Measurements from ENCODE around the gene MTHFD1L.
"Not testable (repeated sequence)": the region's sequence is repeated elsewhere in the genome, so short reads cannot be mapped to it uniquely, and the experiment has no call there.

Gene MTHFD1L

DNA sequence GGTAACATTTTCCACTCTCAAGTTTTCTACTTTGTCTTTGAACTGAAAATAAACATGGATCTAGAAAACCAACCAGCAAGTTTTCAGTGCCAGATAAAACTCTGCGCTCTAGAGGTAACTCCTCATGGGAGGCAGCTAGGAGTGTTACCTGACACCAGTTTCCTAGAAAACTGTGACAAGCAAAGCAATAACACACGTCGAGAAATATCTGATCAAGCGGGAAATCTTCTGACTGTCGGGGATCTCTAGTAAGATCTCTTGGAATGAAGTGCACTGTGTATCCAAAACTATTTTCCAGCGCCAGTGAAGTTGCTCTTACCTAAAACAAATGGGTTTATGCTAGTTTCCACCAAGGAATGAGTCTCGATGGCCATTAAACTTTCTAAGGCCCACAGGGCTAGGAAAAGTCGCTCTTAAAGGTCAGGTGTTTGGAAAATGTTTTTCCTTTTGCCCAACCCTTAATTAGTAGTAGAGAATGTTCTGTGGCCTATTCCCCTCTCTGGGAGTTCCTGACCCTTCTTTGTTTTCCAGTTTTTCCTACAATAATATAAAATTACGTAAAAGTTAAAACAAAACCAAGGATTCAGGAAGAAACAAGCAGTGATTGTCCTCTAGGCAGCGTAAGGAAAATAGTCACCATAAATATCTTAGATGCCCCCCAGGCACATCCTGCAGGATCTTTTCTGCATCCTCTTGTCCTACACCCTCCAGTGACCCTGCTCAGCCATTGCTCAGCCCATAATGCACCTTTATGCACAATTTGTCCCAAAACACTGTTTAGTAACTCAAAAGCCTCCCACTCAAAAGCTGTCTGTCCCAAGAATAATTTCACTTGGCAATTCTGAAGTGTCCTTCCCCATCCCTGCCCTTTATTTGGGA, 236.6 kb downstream of the MTHFD1L start:
- Histone ChIP-seq H3K4me3 (ENCODE audit: low read depth in 1 of 5, low read length in 5 of 5) (no peak overlapping the region), H3K27ac (ENCODE audit: low read depth, low read length) (peak overlapping the region; percentile 90), H3K9me3 (ENCODE audit: control insufficient read depth in 5 of 5, low read length in 5 of 5) (no peaks in the 10 kb centered on the region), H3K9ac (ENCODE audit: low read length in 5 of 5) (peak overlapping the region in 4 of 5 donors; percentile 6 to 70 (median 54)), H3K4me1 (ENCODE audit: control insufficient read depth in 5 of 5, insufficient read depth in 5 of 5, low read length in 5 of 5) (peaks cover 1 to 28% (median 17%) of the 10 kb centered on the region in 5 donors), H3K27me3 (ENCODE audit: control insufficient read depth in 5 of 5, insufficient read depth in 4 of 5, low read length in 5 of 5) (no peaks in the 10 kb centered on the region), H3K36me3 (ENCODE audit: control insufficient read depth in 5 of 5, insufficient read depth in 5 of 5, low read length in 5 of 5) (no peaks in the 10 kb centered on the region)

DNA sequence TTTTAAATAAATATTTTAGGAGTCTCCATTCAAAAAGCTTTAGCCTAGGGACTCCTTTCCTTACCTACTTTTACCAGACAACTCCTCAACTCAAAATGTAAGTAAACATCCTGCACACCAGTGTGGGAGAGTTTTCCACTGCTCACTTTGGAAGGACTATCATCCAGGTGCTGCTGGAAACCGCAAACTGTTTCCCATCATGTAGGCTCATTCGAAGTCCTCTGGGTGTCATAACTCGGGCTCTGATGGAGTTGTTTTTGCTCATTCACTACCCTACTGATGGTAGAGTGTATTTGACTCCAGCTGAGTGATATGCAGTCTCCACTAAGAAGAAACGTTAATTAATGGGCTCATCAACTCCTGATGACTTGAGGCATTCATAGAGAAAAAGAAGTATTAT, 237.8 kb downstream of the MTHFD1L start:
- Histone ChIP-seq H3K27me3 (ENCODE audit: control insufficient read depth in 5 of 5, insufficient read depth in 4 of 5, low read length in 5 of 5) (no peaks in the 10 kb centered on the region), H3K9ac (ENCODE audit: low read length in 5 of 5) (no peak overlapping the region), H3K36me3 (ENCODE audit: control insufficient read depth in 5 of 5, insufficient read depth in 5 of 5, low read length in 5 of 5) (no peaks in the 10 kb centered on the region), H3K27ac (ENCODE audit: low read depth, low read length) (no peak overlapping the region), H3K4me1 (ENCODE audit: control insufficient read depth in 5 of 5, insufficient read depth in 5 of 5, low read length in 5 of 5) (peaks cover 1 to 19% (median 14%) of the 10 kb centered on the region in 5 donors), H3K9me3 (ENCODE audit: control insufficient read depth in 5 of 5, low read length in 5 of 5) (no peaks in the 10 kb centered on the region), H3K4me3 (ENCODE audit: low read depth in 1 of 5, low read length in 5 of 5) (no peak overlapping the region)

DNA sequence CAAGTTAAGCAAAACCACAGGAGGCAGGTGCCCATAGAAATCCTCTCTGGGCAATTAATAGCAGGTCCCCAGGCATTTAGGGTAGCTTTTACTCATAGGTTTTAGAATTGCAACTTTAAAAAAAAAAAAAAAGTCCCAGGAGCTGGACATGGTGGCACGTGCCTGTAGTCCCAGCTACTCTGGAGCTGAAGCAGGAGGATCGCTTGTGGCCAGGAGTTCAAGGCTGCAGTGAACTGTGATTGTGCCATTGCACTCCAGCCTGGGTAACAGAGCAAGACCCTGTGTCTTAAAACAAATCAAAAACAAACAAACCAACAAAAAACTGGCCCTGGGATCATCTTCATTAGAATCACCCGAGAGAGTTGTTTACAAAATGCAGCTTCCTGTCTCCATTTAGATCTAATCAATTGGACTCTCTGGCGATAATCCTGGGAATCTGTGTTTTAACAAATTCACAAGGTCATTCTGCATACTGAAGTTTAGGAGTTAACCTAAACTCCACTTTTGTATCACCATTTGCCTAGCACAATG, 242.5 kb downstream of the MTHFD1L start:
- Histone ChIP-seq H3K9ac (ENCODE audit: low read length in 5 of 5) (no peak overlapping the region), H3K9me3 (ENCODE audit: control insufficient read depth in 5 of 5, low read length in 5 of 5) (no peaks in the 10 kb centered on the region), H3K36me3 (ENCODE audit: control insufficient read depth in 5 of 5, insufficient read depth in 5 of 5, low read length in 5 of 5) (no peaks in the 10 kb centered on the region), H3K27ac (ENCODE audit: low read depth, low read length) (no peak overlapping the region), H3K4me1 (ENCODE audit: control insufficient read depth in 5 of 5, insufficient read depth in 5 of 5, low read length in 5 of 5) (peaks cover 0 to 3% (median 0%) of the 10 kb centered on the region in 5 donors), H3K27me3 (ENCODE audit: control insufficient read depth in 5 of 5, insufficient read depth in 4 of 5, low read length in 5 of 5) (no peaks in the 10 kb centered on the region), H3K4me3 (ENCODE audit: low read depth in 1 of 5, low read length in 5 of 5) (no peak overlapping the region)

DNA sequence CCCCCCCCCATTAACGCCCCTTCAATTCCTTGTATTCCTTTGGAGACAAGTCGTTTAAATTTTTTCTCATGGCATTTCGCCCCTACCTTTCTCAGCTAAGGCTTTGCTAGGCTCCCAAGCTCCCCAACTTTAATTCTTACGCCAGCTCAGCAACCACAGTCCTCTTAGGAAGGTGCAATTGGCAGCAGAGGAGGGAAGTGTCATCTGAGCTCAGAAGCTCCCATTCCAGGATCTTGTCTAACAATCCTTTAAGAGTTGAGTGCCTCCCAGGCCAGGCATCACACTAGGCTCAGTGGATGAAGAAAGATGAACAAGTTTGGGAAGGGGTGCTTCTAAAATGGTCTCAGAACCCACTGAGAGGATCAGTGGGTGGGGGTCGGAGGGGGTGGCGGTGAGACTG, 243.0 kb downstream of the MTHFD1L start:
- Histone ChIP-seq H3K9me3 (ENCODE audit: control insufficient read depth in 5 of 5, low read length in 5 of 5) (no peaks in the 10 kb centered on the region), H3K27me3 (ENCODE audit: control insufficient read depth in 5 of 5, insufficient read depth in 4 of 5, low read length in 5 of 5) (no peaks in the 10 kb centered on the region), H3K4me1 (ENCODE audit: control insufficient read depth in 5 of 5, insufficient read depth in 5 of 5, low read length in 5 of 5) (peaks cover 0 to 3% (median 0%) of the 10 kb centered on the region in 5 donors), H3K27ac (ENCODE audit: low read depth, low read length) (no peak overlapping the region), H3K9ac (ENCODE audit: low read length in 5 of 5) (no peak overlapping the region), H3K36me3 (ENCODE audit: control insufficient read depth in 5 of 5, insufficient read depth in 5 of 5, low read length in 5 of 5) (no peaks in the 10 kb centered on the region), H3K4me3 (ENCODE audit: low read depth in 1 of 5, low read length in 5 of 5) (no peak overlapping the region)

DNA sequence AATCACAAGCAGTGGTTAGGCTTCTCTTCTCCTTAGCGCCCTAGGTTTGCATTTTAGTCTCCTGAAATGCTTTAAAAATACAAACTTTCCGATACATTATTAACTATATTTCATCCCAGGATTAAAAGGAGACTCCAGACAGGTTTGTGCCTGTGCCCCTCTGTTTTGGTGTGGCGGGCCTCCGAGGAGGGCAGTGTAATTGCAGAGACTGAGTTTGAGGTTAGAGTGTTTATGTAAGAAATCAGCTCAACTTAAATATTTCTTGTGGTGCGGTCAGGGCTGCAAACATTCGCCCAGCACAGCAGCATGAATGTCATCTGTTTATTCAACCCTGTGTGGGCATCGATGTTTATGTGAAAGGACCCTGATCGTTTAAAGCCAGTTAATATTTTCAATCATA, 243.9 kb downstream of the MTHFD1L start:
- Histone ChIP-seq H3K4me1 (ENCODE audit: control insufficient read depth in 5 of 5, insufficient read depth in 5 of 5, low read length in 5 of 5) (peaks cover 0 to 3% (median 0%) of the 10 kb centered on the region in 5 donors), H3K27ac (ENCODE audit: low read depth, low read length) (no peak overlapping the region), H3K36me3 (ENCODE audit: control insufficient read depth in 5 of 5, insufficient read depth in 5 of 5, low read length in 5 of 5) (no peaks in the 10 kb centered on the region), H3K4me3 (ENCODE audit: low read depth in 1 of 5, low read length in 5 of 5) (no peak overlapping the region), H3K9me3 (ENCODE audit: control insufficient read depth in 5 of 5, low read length in 5 of 5) (no peaks in the 10 kb centered on the region), H3K9ac (ENCODE audit: low read length in 5 of 5) (no peak overlapping the region), H3K27me3 (ENCODE audit: control insufficient read depth in 5 of 5, insufficient read depth in 4 of 5, low read length in 5 of 5) (no peaks in the 10 kb centered on the region)

DNA sequence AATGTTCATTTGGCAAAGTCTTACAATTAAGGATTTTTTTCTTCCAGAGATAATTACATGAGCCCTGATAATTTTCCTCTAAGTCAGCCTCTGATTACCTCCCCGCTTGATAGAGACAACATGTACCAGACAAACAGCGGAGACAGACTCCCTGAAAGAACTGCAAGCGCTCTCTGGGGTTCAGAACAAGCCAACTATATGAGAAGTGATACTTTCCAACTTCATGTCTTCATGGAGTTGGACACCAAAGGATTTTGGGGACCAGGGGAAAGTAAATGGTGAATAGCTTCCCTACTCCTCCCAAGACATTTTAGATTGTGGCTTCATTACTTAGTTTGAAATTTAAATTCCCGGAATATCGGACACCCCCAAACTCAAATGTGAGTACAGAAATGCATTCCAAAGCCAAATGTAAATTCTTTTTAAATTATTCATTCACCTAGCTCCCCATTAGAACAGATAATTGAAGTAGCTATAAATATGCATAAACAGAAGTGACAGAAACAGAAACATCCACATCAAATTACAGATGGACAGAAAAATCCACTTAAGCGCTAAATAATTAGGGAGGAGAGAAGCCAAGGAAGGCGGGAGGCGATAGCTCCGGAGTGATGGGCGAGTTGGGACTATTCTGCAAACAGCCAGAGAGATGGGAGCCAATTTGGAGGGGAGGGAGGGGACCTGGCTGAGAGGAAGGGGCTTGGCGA, 244.5 kb downstream of the MTHFD1L start:
- H3K4me1 ChIP-seq (ENCODE audit: control insufficient read depth in 5 of 5, insufficient read depth in 5 of 5, low read length in 5 of 5) = peaks cover 0 to 3% (median 0%) of the 10 kb centered on the region in 5 donors
- no peaks in the 10 kb centered on the region for H3K9me3 ChIP-seq (ENCODE audit: control insufficient read depth in 5 of 5, low read length in 5 of 5)
- H3K36me3 ChIP-seq (ENCODE audit: control insufficient read depth in 5 of 5, insufficient read depth in 5 of 5, low read length in 5 of 5) = no peaks in the 10 kb centered on the region
- H3K27me3 ChIP-seq (ENCODE audit: control insufficient read depth in 5 of 5, insufficient read depth in 4 of 5, low read length in 5 of 5) = no peaks in the 10 kb centered on the region
- H3K4me3 ChIP-seq (ENCODE audit: low read depth in 1 of 5, low read length in 5 of 5) = no peak overlapping the region
- no peak overlapping the region for H3K27ac ChIP-seq (ENCODE audit: low read depth, low read length)
- H3K9ac ChIP-seq (ENCODE audit: low read length in 5 of 5) = no peak overlapping the region

DNA sequence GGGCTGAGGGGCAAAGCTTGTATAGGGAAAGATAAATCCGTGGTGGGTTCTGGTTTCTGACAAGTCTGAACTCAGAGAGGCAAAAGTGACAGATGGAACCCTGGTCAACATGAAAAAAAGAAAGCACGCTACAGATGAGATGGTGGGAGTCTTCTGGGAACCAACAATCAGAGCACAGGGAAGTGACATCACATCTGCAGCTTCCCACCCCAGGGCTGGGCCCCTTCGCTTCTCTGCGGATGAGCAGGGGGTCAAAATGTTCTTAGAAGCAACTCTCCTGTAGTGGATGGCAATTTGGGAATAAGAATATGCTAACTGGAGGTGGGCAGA, 245.0 kb downstream of the MTHFD1L start:
- Histone ChIP-seq H3K4me1 (ENCODE audit: control insufficient read depth in 5 of 5, insufficient read depth in 5 of 5, low read length in 5 of 5) (peaks cover 0 to 3% (median 0%) of the 10 kb centered on the region in 5 donors), H3K36me3 (ENCODE audit: control insufficient read depth in 5 of 5, insufficient read depth in 5 of 5, low read length in 5 of 5) (no peaks in the 10 kb centered on the region), H3K27ac (ENCODE audit: low read depth, low read length) (no peak overlapping the region), H3K9me3 (ENCODE audit: control insufficient read depth in 5 of 5, low read length in 5 of 5) (no peaks in the 10 kb centered on the region), H3K27me3 (ENCODE audit: control insufficient read depth in 5 of 5, insufficient read depth in 4 of 5, low read length in 5 of 5) (no peaks in the 10 kb centered on the region), H3K4me3 (ENCODE audit: low read depth in 1 of 5, low read length in 5 of 5) (no peak overlapping the region), H3K9ac (ENCODE audit: low read length in 5 of 5) (no peak overlapping the region)

DNA sequence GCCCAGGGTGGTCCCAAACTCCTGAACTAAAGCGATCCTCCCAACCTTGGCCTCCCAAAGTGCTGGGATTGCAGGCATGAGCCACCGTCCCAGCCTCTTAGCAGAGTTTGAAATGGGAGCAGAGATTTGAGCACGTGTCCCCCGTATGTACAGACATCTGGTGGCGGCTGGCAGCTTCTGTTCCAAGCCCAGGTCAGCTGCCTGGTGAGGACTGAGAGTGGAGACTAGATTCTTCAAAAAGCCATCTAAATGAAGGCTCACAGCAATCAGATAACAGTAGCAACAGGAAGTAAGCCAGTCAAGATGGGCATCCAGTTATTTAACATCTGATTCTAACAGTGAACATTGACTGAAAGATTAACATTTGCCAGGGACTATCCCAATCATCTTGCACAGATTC, 246.2 kb downstream of the MTHFD1L start:
- Histone ChIP-seq H3K4me3 (ENCODE audit: low read depth in 1 of 5, low read length in 5 of 5) (no peak overlapping the region), H3K27me3 (ENCODE audit: control insufficient read depth in 5 of 5, insufficient read depth in 4 of 5, low read length in 5 of 5) (no peaks in the 10 kb centered on the region), H3K4me1 (ENCODE audit: control insufficient read depth in 5 of 5, insufficient read depth in 5 of 5, low read length in 5 of 5) (peaks cover 0 to 3% (median 0%) of the 10 kb centered on the region in 5 donors), H3K36me3 (ENCODE audit: control insufficient read depth in 5 of 5, insufficient read depth in 5 of 5, low read length in 5 of 5) (no peaks in the 10 kb centered on the region), H3K27ac (ENCODE audit: low read depth, low read length) (no peak overlapping the region), H3K9ac (ENCODE audit: low read length in 5 of 5) (no peak overlapping the region), H3K9me3 (ENCODE audit: control insufficient read depth in 5 of 5, low read length in 5 of 5) (no peaks in the 10 kb centered on the region)

DNA sequence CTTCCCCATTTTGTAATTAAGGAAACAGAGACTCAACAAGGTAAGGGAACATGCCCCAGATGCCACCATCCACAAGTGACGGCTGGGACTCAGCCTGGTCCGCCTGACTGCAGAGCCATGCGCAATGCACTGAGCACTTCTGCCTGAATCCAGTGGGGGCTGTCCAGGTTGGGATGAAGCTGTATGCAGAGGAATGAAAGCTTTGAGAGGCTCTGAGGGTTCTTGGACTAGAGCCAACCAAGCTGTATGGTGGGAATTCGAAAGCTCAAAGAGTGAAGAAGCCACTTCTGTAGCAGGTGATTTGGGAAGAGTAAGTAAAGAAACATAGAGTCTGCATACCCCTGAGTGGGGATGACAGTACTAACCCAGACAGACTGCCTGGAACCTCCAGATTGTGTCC, 246.6 kb downstream of the MTHFD1L start:
- Histone ChIP-seq H3K4me1 (ENCODE audit: control insufficient read depth in 5 of 5, insufficient read depth in 5 of 5, low read length in 5 of 5) (peaks cover 0 to 3% (median 0%) of the 10 kb centered on the region in 5 donors), H3K27me3 (ENCODE audit: control insufficient read depth in 5 of 5, insufficient read depth in 4 of 5, low read length in 5 of 5) (no peaks in the 10 kb centered on the region), H3K36me3 (ENCODE audit: control insufficient read depth in 5 of 5, insufficient read depth in 5 of 5, low read length in 5 of 5) (no peaks in the 10 kb centered on the region), H3K27ac (ENCODE audit: low read depth, low read length) (no peak overlapping the region), H3K9ac (ENCODE audit: low read length in 5 of 5) (no peak overlapping the region), H3K4me3 (ENCODE audit: low read depth in 1 of 5, low read length in 5 of 5) (no peak overlapping the region), H3K9me3 (ENCODE audit: control insufficient read depth in 5 of 5, low read length in 5 of 5) (no peaks in the 10 kb centered on the region)

DNA sequence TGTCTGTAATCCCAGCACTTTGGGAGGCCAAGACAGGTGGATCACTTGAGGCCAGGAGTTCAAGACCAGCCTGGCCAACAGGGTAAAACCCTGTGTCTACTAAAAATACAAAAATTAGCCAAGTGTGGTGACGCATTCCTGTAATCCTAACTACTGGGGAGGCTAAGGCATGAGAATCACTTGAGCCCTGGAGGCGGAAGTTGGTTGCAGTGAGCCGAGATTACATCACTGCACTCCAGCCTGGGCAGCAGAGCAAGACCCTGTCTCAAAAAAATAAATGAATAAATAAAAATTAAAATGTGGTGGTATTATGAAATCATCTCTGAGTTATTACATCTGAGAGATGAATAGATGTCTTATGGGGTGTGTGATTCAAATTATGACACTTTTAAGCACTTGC, 247.4 kb downstream of the MTHFD1L start:
- H3K27me3 ChIP-seq (ENCODE audit: control insufficient read depth in 5 of 5, insufficient read depth in 4 of 5, low read length in 5 of 5); H3K9ac ChIP-seq (ENCODE audit: low read length in 5 of 5); H3K36me3 ChIP-seq (ENCODE audit: control insufficient read depth in 5 of 5, insufficient read depth in 5 of 5, low read length in 5 of 5); H3K4me3 ChIP-seq (ENCODE audit: low read depth in 1 of 5, low read length in 5 of 5); H3K4me1 ChIP-seq (ENCODE audit: control insufficient read depth in 5 of 5, insufficient read depth in 5 of 5, low read length in 5 of 5); H3K9me3 ChIP-seq (ENCODE audit: control insufficient read depth in 5 of 5, low read length in 5 of 5); H3K27ac ChIP-seq (ENCODE audit: low read depth, low read length): not testable (repeated sequence)

All from subcutaneous abdominal adipose tissue (tissue), 5 donors.